WTC11 (cell line): ENCODE data around the gene USP11. TPM values are rescaled to one million over a fixed set of nuclear protein-coding genes. Genes with fewer than 3 reads are reported as not detected.

Experiments used
- ATAC-seq: fragments of 200-7000 bp; cut with Tn5 transposase; 2 replicates; pipeline ENCODE4 v1.10.0; 2021; ENCODE audit warnings: mild to moderate bottlenecking, moderate library complexity
- CTCF ChIA-PET: fragments of 300-600 bp; sonication (Branson Sonifier 250); formaldehyde crosslinking; loops from one replicate; lab custom pipeline; 2021; ENCODE audit warnings: antibody characterized with exemption; lab: Charles Lee
- POLR2A ChIA-PET: fragments of 350-600 bp; sonication (Branson Sonifier 250); formaldehyde crosslinking; loops from one replicate; lab custom pipeline; 2021; ENCODE audit warnings: antibody characterized with exemption; lab: Charles Lee
- DNase-seq: peaks from one replicate; pipeline ENCODE4 v3.0.0; 2021; ENCODE audit warnings: low spot score
- H3K27ac Mint-ChIP-seq: 2 replicates; pipeline ENCODE4 v1.8.0; 2021; ENCODE audit warnings: mixed read lengths
- H3K27me3 Mint-ChIP-seq: 2 replicates; pipeline ENCODE4 v1.8.0; 2021; ENCODE audit warnings: low read depth, mild to moderate bottlenecking, moderate library complexity, mixed read lengths
- H3K36me3 Mint-ChIP-seq: 2 replicates; pipeline ENCODE4 v1.8.0; 2021; ENCODE audit warnings: mixed read lengths
- H3K4me1 Mint-ChIP-seq: 2 replicates; pipeline ENCODE4 v1.8.0; 2022; ENCODE audit warnings: mixed read lengths
- H3K4me3 Mint-ChIP-seq: 2 replicates; pipeline ENCODE4 v1.8.0; 2021; ENCODE audit warnings: mild to moderate bottlenecking, moderate library complexity, mixed read lengths
- H3K9me3 Mint-ChIP-seq: 2 replicates; pipeline ENCODE4 v1.8.0; 2021; ENCODE audit warnings: mixed read lengths
- ATF3 ChIP-seq: sonication (generic); formaldehyde crosslinking; conservative IDR thresholded peaks from 2 replicates; pipeline ENCODE4 v1.8.1; 2022; ENCODE audit warnings: mild to moderate bottlenecking, missing genetic modification reagents
- CREB1 ChIP-seq: sonication (generic); formaldehyde crosslinking; IDR thresholded peaks from 2 replicates; pipeline ENCODE4 v1.8.0; 2023; ENCODE audit warnings: mild to moderate bottlenecking, missing genetic modification reagents
- E2F4 ChIP-seq: sonication (generic); formaldehyde crosslinking; IDR thresholded peaks from 2 replicates; pipeline ENCODE4 v1.8.1; 2022; ENCODE audit warnings: low read depth, mild to moderate bottlenecking, moderate library complexity, missing genetic modification reagents, borderline replicate concordance
- FOXJ3 ChIP-seq: sonication (generic); formaldehyde crosslinking; IDR thresholded peaks from 2 replicates; pipeline ENCODE4 v1.9.0; 2021; ENCODE audit warnings: missing genetic modification reagents, mild to moderate bottlenecking, borderline replicate concordance
- GTF2I ChIP-seq: fragments of 250-450 bp; sonication (Bioruptor Pico); conservative IDR thresholded peaks from 2 replicates; pipeline ENCODE4 v1.4.0; 2021; ENCODE audit warnings: mild to moderate bottlenecking
- IRF2 ChIP-seq: sonication (generic); formaldehyde crosslinking; IDR thresholded peaks from 2 replicates; pipeline ENCODE4 v1.8.0; 2022; ENCODE audit warnings: low read depth, missing genetic modification reagents, borderline replicate concordance
- JAZF1 ChIP-seq: fragments of 250-450 bp; sonication (Bioruptor Pico); IDR thresholded peaks from 2 replicates; pipeline ENCODE4 v1.9.0; 2021; ENCODE audit warnings: moderate library complexity, mild to moderate bottlenecking, inconsistent platforms
- JUN ChIP-seq: sonication (generic); formaldehyde crosslinking; IDR thresholded peaks from 2 replicates; pipeline ENCODE4 v1.8.0; 2023; ENCODE audit warnings: mild to moderate bottlenecking, missing genetic modification reagents
- KAT7 ChIP-seq: sonication (generic); formaldehyde crosslinking; IDR thresholded peaks from 2 replicates; pipeline ENCODE4 v1.8.1; 2023; ENCODE audit warnings: missing genetic modification reagents, mild to moderate bottlenecking, borderline replicate concordance
- PRDM15 ChIP-seq: sonication (generic); formaldehyde crosslinking; IDR thresholded peaks from 2 replicates; pipeline ENCODE4 v1.8.0; 2022; ENCODE audit warnings: missing genetic modification reagents
- RORB ChIP-seq: fragments of 250-450 bp; sonication (Bioruptor Pico); IDR thresholded peaks from 2 replicates; pipeline ENCODE4 v1.9.0; 2021; ENCODE audit warnings: mild to moderate bottlenecking
- ZNF671 ChIP-seq: fragments of 250-450 bp; sonication (Bioruptor Pico); IDR thresholded peaks from 2 replicates; pipeline ENCODE4 v1.8.0; 2021; ENCODE audit warnings: mild to moderate bottlenecking
- total RNA-seq: library from RNA; stranded (reverse); gene quantifications from 3 replicates; pipeline ENCODE4 v1.2.3, GENCODE V29; 2021
- TF ChIP-seq, protein P1 (sequence below): sonication (generic); formaldehyde crosslinking; IDR thresholded peaks from 2 replicates; pipeline ENCODE4 v1.8.1; 2023; ENCODE audit warnings: mild to moderate bottlenecking, missing genetic modification reagents, borderline replicate concordance
- TF ChIP-seq, protein P2 (sequence below): fragments of 250-450 bp; sonication (Bioruptor Pico); IDR thresholded peaks from 2 replicates; pipeline ENCODE4 v1.8.0; 2021; ENCODE audit warnings: mild to moderate bottlenecking

The USP11 gene
- total RNA-seq, 1 experiment from 2014 or later = 86.8 TPM

- no peaks in the 10 kb centered on the region for H3K27me3 Mint-ChIP-seq
- H3K27ac Mint-ChIP-seq = no peak overlapping the region
- no peak for DNase-seq
- ChIA-PET POLR2A (no interaction called here), CTCF (no interaction called here)
- 0 out of 2 replicates have a peak, but pooled peaks cover 2% of the 10 kb centered on the region for H3K4me1 Mint-ChIP-seq
- no peak for ATAC-seq
- no peak overlapping the region for H3K4me3 Mint-ChIP-seq
- no peaks in the 10 kb centered on the region for H3K9me3 Mint-ChIP-seq
- H3K36me3 Mint-ChIP-seq = peaks cover 40% of the 10 kb centered on the region
- TF ChIP-seq ATF3 (CRISPR knock-in tag) = no peak
- TF ChIP-seq, protein P1, sequence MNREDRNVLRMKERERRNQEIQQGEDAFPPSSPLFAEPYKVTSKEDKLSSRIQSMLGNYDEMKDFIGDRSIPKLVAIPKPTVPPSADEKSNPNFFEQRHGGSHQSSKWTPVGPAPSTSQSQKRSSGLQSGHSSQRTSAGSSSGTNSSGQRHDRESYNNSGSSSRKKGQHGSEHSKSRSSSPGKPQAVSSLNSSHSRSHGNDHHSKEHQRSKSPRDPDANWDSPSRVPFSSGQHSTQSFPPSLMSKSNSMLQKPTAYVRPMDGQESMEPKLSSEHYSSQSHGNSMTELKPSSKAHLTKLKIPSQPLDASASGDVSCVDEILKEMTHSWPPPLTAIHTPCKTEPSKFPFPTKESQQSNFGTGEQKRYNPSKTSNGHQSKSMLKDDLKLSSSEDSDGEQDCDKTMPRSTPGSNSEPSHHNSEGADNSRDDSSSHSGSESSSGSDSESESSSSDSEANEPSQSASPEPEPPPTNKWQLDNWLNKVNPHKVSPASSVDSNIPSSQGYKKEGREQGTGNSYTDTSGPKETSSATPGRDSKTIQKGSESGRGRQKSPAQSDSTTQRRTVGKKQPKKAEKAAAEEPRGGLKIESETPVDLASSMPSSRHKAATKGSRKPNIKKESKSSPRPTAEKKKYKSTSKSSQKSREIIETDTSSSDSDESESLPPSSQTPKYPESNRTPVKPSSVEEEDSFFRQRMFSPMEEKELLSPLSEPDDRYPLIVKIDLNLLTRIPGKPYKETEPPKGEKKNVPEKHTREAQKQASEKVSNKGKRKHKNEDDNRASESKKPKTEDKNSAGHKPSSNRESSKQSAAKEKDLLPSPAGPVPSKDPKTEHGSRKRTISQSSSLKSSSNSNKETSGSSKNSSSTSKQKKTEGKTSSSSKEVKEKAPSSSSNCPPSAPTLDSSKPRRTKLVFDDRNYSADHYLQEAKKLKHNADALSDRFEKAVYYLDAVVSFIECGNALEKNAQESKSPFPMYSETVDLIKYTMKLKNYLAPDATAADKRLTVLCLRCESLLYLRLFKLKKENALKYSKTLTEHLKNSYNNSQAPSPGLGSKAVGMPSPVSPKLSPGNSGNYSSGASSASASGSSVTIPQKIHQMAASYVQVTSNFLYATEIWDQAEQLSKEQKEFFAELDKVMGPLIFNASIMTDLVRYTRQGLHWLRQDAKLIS = no peak
- TF ChIP-seq FOXJ3 (CRISPR knock-in tag) = no peak
- TF ChIP-seq RORB (CRISPR knock-in tag) = no peak
- no peak for TF ChIP-seq JUN (CRISPR knock-in tag)
- no peak for TF ChIP-seq ZNF671 (CRISPR knock-in tag)
- no peak for TF ChIP-seq JAZF1 (CRISPR knock-in tag)
- no peak for TF ChIP-seq GTF2I (CRISPR knock-in tag)
Measured at GRCh38 chrX:47228550-47229270, 4.1 kb upstream of the USP11 start.

GRCh38 chrX:47229427-47229826, 3.4 kb upstream of the USP11 start:
- no peak overlapping the region for H3K4me3 Mint-ChIP-seq
- 0 out of 2 replicates have a peak, but pooled peaks cover 2% of the 10 kb centered on the region for H3K4me1 Mint-ChIP-seq
- TF ChIP-seq CREB1 (no peak), IRF2 (CRISPR knock-in tag) (no peak), PRDM15 (CRISPR knock-in tag) (no peak), E2F4 (no peak), KAT7 (CRISPR knock-in tag) (no peak)
- TF ChIP-seq, protein P2, sequence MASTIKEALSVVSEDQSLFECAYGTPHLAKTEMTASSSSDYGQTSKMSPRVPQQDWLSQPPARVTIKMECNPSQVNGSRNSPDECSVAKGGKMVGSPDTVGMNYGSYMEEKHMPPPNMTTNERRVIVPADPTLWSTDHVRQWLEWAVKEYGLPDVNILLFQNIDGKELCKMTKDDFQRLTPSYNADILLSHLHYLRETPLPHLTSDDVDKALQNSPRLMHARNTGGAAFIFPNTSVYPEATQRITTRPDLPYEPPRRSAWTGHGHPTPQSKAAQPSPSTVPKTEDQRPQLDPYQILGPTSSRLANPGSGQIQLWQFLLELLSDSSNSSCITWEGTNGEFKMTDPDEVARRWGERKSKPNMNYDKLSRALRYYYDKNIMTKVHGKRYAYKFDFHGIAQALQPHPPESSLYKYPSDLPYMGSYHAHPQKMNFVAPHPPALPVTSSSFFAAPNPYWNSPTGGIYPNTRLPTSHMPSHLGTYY (CRISPR knock-in tag) = no peak
- ChIA-PET POLR2A (no interaction called here), CTCF (no interaction called here)
- H3K27me3 Mint-ChIP-seq = no peaks in the 10 kb centered on the region
- H3K36me3 Mint-ChIP-seq = peaks cover 33% of the 10 kb centered on the region
- ATAC-seq (no peak), DNase-seq (no peak)
- H3K9me3 Mint-ChIP-seq = no peaks in the 10 kb centered on the region
- no peak overlapping the region for H3K27ac Mint-ChIP-seq
